ENCODE results near the gene MAX.

GRCh38 chr14:65041434-65041915 is 60.8 kb downstream of the MAX start:
- no peak for TF ChIP-seq POLR2A (IDR thresholded peaks at IDR 0.05)
- TF ChIP-seq CTCF (IDR thresholded peaks at IDR 0.05), result no peak
- TF ChIP-seq EP300 (IDR thresholded peaks at IDR 0.05), result no peak
- no peak for TF ChIP-seq POLR2AphosphoS5 (IDR thresholded peaks at IDR 0.05)
